H1 (cell line): Measurements from ENCODE around the gene LRRC43. TPM values are rescaled to one million over a fixed set of nuclear protein-coding genes. Genes with fewer than 3 reads are reported as not detected.

Experiments used
- CTCF ChIA-PET: fragments of 300-600 bp; sonication (Branson Sonifier 250); formaldehyde crosslinking; loops from one replicate; lab custom pipeline; 2021; ENCODE audit not compliant: partially characterized antibody; lab: Charles Lee
- POLR2A ChIA-PET: fragments of 300-600 bp; sonication (Branson Sonifier 250); formaldehyde crosslinking; loops from one replicate; lab custom pipeline; 2021; ENCODE audit warnings: inconsistent platforms; ENCODE audit not compliant: partially characterized antibody; lab: Charles Lee
- DNase-seq, 2 experiments: peaks; one replicate each; pipeline versions ENCODE4 v3.0.0 to v3.0.0-alpha.2; 2010 to 2022; ENCODE audit warnings: low spot score in 2 of 2, low read depth in 1 of 2, mixed read lengths in 1 of 2
- FAIRE-seq: peaks from 2 replicates; lab custom pipeline; 2011; peaks lifted over from hg19 to GRCh38; lab: Jason Lieb, UNC
- H2AFZ ChIP-seq: 2 replicates; pipeline ENCODE4 v1.8.1; 2012; ENCODE audit warnings: low read length, inconsistent platforms
- H2AK5ac ChIP-seq: 2 replicates; pipeline ENCODE4 v1.6.1; 2013; ENCODE audit warnings: low read depth, low read length
- H2BK120ac ChIP-seq: replicated peaks from 2 replicates; pipeline ENCODE3; 2013; ENCODE audit warnings: low read depth, low read length, inconsistent platforms
- H2BK12ac ChIP-seq: 2 replicates; pipeline ENCODE4 v1.6.1; 2013; ENCODE audit warnings: low read depth, low read length
- H2BK15ac ChIP-seq: 2 replicates; pipeline ENCODE4 v1.6.1; 2013; ENCODE audit warnings: low read length
- H2BK20ac ChIP-seq: 2 replicates; pipeline ENCODE4 v1.6.1; 2013; ENCODE audit warnings: low read length
- H2BK5ac ChIP-seq: 2 replicates; pipeline ENCODE4 v1.6.1; 2013; ENCODE audit warnings: low read depth, low read length
- H3K14ac ChIP-seq: 2 replicates; pipeline ENCODE4 v1.6.1; 2013; ENCODE audit warnings: inconsistent platforms; ENCODE audit not compliant: insufficient read length
- H3K18ac ChIP-seq: 2 replicates; pipeline ENCODE4 v1.6.1; 2013; ENCODE audit warnings: low read length; ENCODE audit errors: extremely low read depth
- H3K23ac ChIP-seq: 2 replicates; pipeline ENCODE4 v1.6.1; 2013; ENCODE audit warnings: inconsistent platforms; ENCODE audit not compliant: insufficient read length
- H3K23me2 ChIP-seq: 2 replicates; pipeline ENCODE4 v1.6.1; 2013; ENCODE audit warnings: low read depth, low read length
- H3K27ac ChIP-seq: 2 replicates; pipeline ENCODE4 v1.6.1; 2011; ENCODE audit warnings: low read depth, low read length, inconsistent platforms
- H3K27me3 ChIP-seq, 4 experiments: replicated peaks in 1 of 4; 1 replicate in 1 of 4; 2 replicates in 3 of 4; pipeline versions ENCODE4 v1.6.1 to v1.8.1; 2011 to 2013; ENCODE audit warnings: low read length in 3 of 4, mild to moderate bottlenecking in 3 of 4, inconsistent platforms in 2 of 4, mixed read lengths in 2 of 4, moderate library complexity in 1 of 4; ENCODE audit not compliant: control insufficient read depth in 3 of 4, insufficient read depth in 3 of 4; ENCODE audit errors: extremely low read depth in 1 of 4
- H3K36me3 ChIP-seq, 4 experiments: 2 replicates each; pipeline versions ENCODE4 v1.6.1 to v1.8.1; 2011 to 2013; ENCODE audit warnings: mild to moderate bottlenecking in 4 of 4, low read length in 3 of 4, moderate library complexity in 2 of 4, control low read depth in 1 of 4, inconsistent platforms in 1 of 4; ENCODE audit not compliant: insufficient read depth in 4 of 4, control insufficient read depth in 2 of 4
- H3K4ac ChIP-seq: replicated peaks from 2 replicates; pipeline ENCODE3; 2013; ENCODE audit warnings: low read length, low read depth, mixed read lengths, inconsistent platforms; ENCODE audit not compliant: insufficient read length
- H3K4me1 ChIP-seq, 4 experiments: replicated peaks in 1 of 4; 1 replicate in 1 of 4; 2 replicates in 3 of 4; pipeline versions ENCODE4 v1.6.1 to v1.8.1; 2011 to 2013; ENCODE audit warnings: low read length in 3 of 4, inconsistent platforms in 2 of 4, mixed read lengths in 1 of 4; ENCODE audit not compliant: insufficient read depth in 4 of 4, control insufficient read depth in 3 of 4
- H3K4me2 ChIP-seq, 2 experiments: 2 replicates each; pipeline versions ENCODE4 v1.6.1 to v1.8.1; 2011 to 2013; ENCODE audit warnings: low read depth in 2 of 2, low read length in 2 of 2, control low read depth in 1 of 2, inconsistent platforms in 1 of 2, mild to moderate bottlenecking in 1 of 2; ENCODE audit not compliant: insufficient read depth in 1 of 2
- H3K4me3 ChIP-seq, 4 experiments: fragments of 200-600, 300-600 bp in 1 of 4; sonication (generic), shearing (Covaris generic), sonication (Bioruptor Twin) in 1 of 4; 2 replicates each; pipeline versions ENCODE4 v1.5.1 to v1.8.1; 2011 to 2016; ENCODE audit warnings: low read length in 4 of 4, low read depth in 3 of 4, control low read depth in 2 of 4, inconsistent platforms in 2 of 4, mild to moderate bottlenecking in 2 of 4, mixed read lengths in 1 of 4, moderate library complexity in 1 of 4; ENCODE audit not compliant: insufficient read depth in 2 of 4; ENCODE audit errors: extremely low read depth in 1 of 4
- H3K56ac ChIP-seq: replicated peaks from 2 replicates; pipeline ENCODE3; 2013; ENCODE audit warnings: low read depth, mild to moderate bottlenecking, mixed read lengths, low read length, inconsistent platforms; ENCODE audit not compliant: insufficient read length
- H3K79me1 ChIP-seq: 2 replicates; pipeline ENCODE4 v1.6.1; 2013; ENCODE audit warnings: low read depth, low read length, control low read depth
- H3K79me2 ChIP-seq, 2 experiments: 2 replicates each; pipeline versions ENCODE4 v1.6.1 to v1.8.1; 2012 to 2013; ENCODE audit warnings: low read length in 2 of 2, mild to moderate bottlenecking in 2 of 2, inconsistent platforms in 1 of 2; ENCODE audit not compliant: insufficient read depth in 2 of 2, control insufficient read depth in 1 of 2
- H3K9ac ChIP-seq, 4 experiments: replicated peaks in 1 of 4; 1 replicate in 1 of 4; 2 replicates in 3 of 4; pipeline versions ENCODE4 v1.6.1 to v1.8.1; 2011 to 2013; ENCODE audit warnings: low read depth in 3 of 4, low read length in 3 of 4, control low read depth in 2 of 4, mild to moderate bottlenecking in 2 of 4, moderate library complexity in 2 of 4, inconsistent platforms in 1 of 4; ENCODE audit errors: extremely low read depth in 1 of 4
- H3K9me3 ChIP-seq, 2 experiments: 2 replicates each; pipeline versions ENCODE4 v1.6.1 to v1.8.1; 2012 to 2013; ENCODE audit warnings: mild to moderate bottlenecking in 2 of 2, moderate library complexity in 2 of 2, control low read depth in 1 of 2, inconsistent platforms in 1 of 2, low read depth in 1 of 2, low read length in 1 of 2, mixed read lengths in 1 of 2; ENCODE audit not compliant: insufficient read depth in 2 of 2
- H4K20me1 ChIP-seq, 2 experiments: replicated peaks in 1 of 2; 2 replicates each; pipeline versions ENCODE3 to v1.8.1; 2011 to 2013; ENCODE audit warnings: inconsistent platforms in 2 of 2, low read length in 2 of 2, mild to moderate bottlenecking in 1 of 2; ENCODE audit not compliant: insufficient read depth in 2 of 2, control insufficient read depth in 1 of 2
- H4K5ac ChIP-seq: 2 replicates; pipeline ENCODE4 v1.6.1; 2013; ENCODE audit warnings: low read length, low read depth, mixed read lengths, inconsistent platforms; ENCODE audit not compliant: insufficient read length
- H4K8ac ChIP-seq: 2 replicates; pipeline ENCODE4 v1.8.0; 2013; ENCODE audit warnings: mild to moderate bottlenecking, moderate library complexity, low read length, inconsistent platforms; ENCODE audit not compliant: insufficient read depth; ENCODE audit errors: extremely low read depth
- H4K91ac ChIP-seq: replicated peaks from 2 replicates; pipeline ENCODE3; 2013; ENCODE audit warnings: low read length, mixed read lengths, inconsistent platforms; ENCODE audit not compliant: insufficient read length
- CTBP2 ChIP-seq: IDR thresholded peaks from 2 replicates; pipeline ENCODE4 v1.7.0; 2011; ENCODE audit warnings: borderline replicate concordance, mild to moderate bottlenecking, moderate library complexity, mixed read lengths, low read length; ENCODE audit not compliant: insufficient read depth, insufficient read length
- HDAC6 ChIP-seq: IDR thresholded peaks from one replicate; pipeline ENCODE4 v1.7.1; 2012; ENCODE audit warnings: low read depth, mild to moderate bottlenecking, inconsistent platforms, low read length, moderate library complexity
- JUND ChIP-seq: IDR thresholded peaks from 2 replicates; pipeline ENCODE4 v1.6.1; 2011; ENCODE audit warnings: mild to moderate bottlenecking, improper control_type of control experiment, low read length
- KDM1A ChIP-seq: fragments of 200-600, 300-600 bp; sonication (generic); IDR thresholded peaks from 2 replicates; pipeline ENCODE4 v1.7.1; 2016; ENCODE audit warnings: mild to moderate bottlenecking, low read length, borderline replicate concordance
- POU5F1 ChIP-seq: IDR thresholded peaks from 2 replicates; pipeline ENCODE4 v1.6.1; 2011; ENCODE audit warnings: low read depth, mild to moderate bottlenecking, low read length, moderate library complexity
- RXRA ChIP-seq: IDR thresholded peaks from 2 replicates; pipeline ENCODE4 v1.6.1; 2011; ENCODE audit warnings: low read depth, mild to moderate bottlenecking, low read length, moderate library complexity; ENCODE audit not compliant: insufficient read depth
- SAP30 ChIP-seq: fragments of 300-600 bp; sonication (generic); IDR thresholded peaks from 2 replicates; pipeline ENCODE4 v1.7.1; 2012; ENCODE audit warnings: low read length, moderate library complexity, mild to moderate bottlenecking, inconsistent platforms; ENCODE audit not compliant: insufficient read depth, insufficient replicate concordance
- SP1 ChIP-seq: IDR thresholded peaks from 2 replicates; pipeline ENCODE4 v1.6.1; 2011; ENCODE audit warnings: low read depth, low read length
- TCF12 ChIP-seq: IDR thresholded peaks from 2 replicates; pipeline ENCODE4 v1.6.1; 2011; ENCODE audit warnings: low read depth, mild to moderate bottlenecking, low read length
- ZNF274 ChIP-seq: IDR thresholded peaks from 2 replicates; pipeline ENCODE4 v1.7.0; 2012; ENCODE audit warnings: low read length, borderline replicate concordance; ENCODE audit errors: extremely low read depth
- WGBS, 2 experiments: shearing (Covaris generic) in 1 of 2; methylation state at CpG; one replicate each; pipeline versions ENCODE4 v1.1.6 to v1.1.7; 2013 to 2015; ENCODE audit warnings: low lambda C conversion rate in 2 of 2, mixed read lengths in 2 of 2, inconsistent platforms in 1 of 2, low coverage in 1 of 2, missing lambda C conversion rate in 1 of 2; ENCODE audit not compliant: insufficient replicate concordance in 2 of 2, insufficient coverage in 1 of 2, insufficient read length in 1 of 2; ENCODE audit errors: extremely low coverage in 1 of 2, missing lambda C conversion rate in 1 of 2; 5-methylcytosine and 5-hydroxymethylcytosine counted together
- polyA plus RNA-seq, 7 experiments: library from polyadenylated mRNA; depleted of rRNA in 3 of 7; stranded (reverse) in 5 of 7; unstranded in 2 of 7; fragments of >200 nt in 5 of 7; fragments of 200-250 nt in 2 of 7; gene quantifications; 1 replicate in 5 of 7; 2 replicates in 1 of 7; 4 replicates in 1 of 7; pipeline versions ENCODE4 v1.2.1 to v1.2.3, GENCODE V29; 2011 to 2013; ENCODE audit warnings: missing spikeins in 2 of 7, mixed read lengths in 2 of 7
- total RNA-seq: library from RNA; stranded (reverse); fragmentation: NEBNext Ultra II Directional; extraction: Animal tissue kit (Norgen Biotek cat#: 25700); gene quantifications from 2 replicates; pipeline ENCODE4 v1.2.1, GENCODE V29; 2021
- TF ChIP-seq, protein P1 (sequence below): IDR thresholded peaks from 2 replicates; pipeline ENCODE4 v1.6.1; 2011; ENCODE audit warnings: low read depth, mild to moderate bottlenecking, low read length; ENCODE audit not compliant: insufficient read depth

LRRC43 gene
- total and polyA plus RNA-seq, 2 of the 8 experiments (the other 6 are each of a cell fraction or from before 2014, with no cell fraction given) = 0.35 to 0.44 TPM

DNA sequence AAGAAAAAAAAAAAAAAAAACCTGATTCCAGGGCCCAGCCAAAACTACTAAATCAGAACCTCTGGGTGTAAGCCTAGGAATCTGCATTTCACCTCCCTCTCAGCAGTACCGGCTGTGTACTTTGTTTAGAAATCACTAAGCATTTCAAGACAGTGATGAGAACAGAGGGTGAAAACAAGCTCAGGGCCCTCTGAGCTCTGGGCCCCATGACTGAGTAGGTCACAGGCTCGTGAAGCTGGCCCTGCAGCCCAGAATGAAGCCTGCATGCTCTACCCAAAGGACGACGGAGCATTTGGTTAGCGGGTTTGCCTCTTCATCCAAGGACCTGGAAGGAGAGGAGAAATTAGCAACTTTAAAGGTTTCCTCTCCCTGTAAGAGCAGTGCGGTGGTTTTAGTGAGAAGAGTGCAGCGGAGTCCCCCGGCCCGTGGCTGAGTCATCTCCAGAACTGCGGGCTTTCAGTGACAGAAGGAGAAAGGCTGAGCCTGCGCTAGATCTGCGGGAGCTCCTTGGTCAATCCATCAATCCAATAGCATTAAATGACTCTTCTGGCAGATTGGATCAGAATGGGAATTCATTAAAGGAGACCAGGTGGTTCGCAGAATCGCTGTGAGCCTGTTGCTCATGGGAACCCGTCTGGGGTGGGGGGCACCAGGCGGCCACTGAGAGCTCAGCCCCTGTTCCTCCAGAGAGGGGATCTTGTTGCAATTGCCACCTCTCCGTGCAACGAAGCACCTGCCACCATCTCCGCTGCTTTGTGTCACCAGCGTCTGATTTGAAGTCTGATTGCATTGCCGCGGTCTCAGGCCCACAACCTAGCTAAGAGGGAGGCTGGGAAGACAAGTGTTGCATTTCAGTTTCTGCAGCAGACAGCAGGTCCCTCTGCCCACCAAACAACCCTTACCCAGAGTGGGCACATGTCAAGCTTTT lies 16.2 kb upstream of the LRRC43 start:
- Histone ChIP-seq H2AK5ac (no peak overlapping the region), H3K9ac (no peak overlapping the region), H4K5ac (no peak overlapping the region), H3K18ac (no peak overlapping the region), H2BK20ac (no peak overlapping the region), H3K4me2 (no peak overlapping the region), H3K27ac (no peak overlapping the region), H3K4me1 (no peaks in the 10 kb centered on the region; a peak in 1 of 7 replicates), H2AFZ (no peak overlapping the region), H2BK12ac (no peak overlapping the region), H3K36me3 (no peaks in the 10 kb centered on the region), H3K23me2 (no peaks in the 10 kb centered on the region), H4K20me1 (no peaks in the 10 kb centered on the region), H2BK120ac (no peak overlapping the region), H3K79me2 (no peaks in the 10 kb centered on the region), H3K14ac (no peak overlapping the region), H3K79me1 (no peaks in the 10 kb centered on the region), H3K23ac (no peak overlapping the region), H3K9me3 (no peaks in the 10 kb centered on the region), H2BK5ac (no peak overlapping the region), H4K91ac (no peak overlapping the region), H3K4me3 (no peak overlapping the region), H3K4ac (no peak overlapping the region), H4K8ac (no peak overlapping the region), H3K56ac (no peak overlapping the region), H2BK15ac (no peak overlapping the region), H3K27me3 (no peaks in the 10 kb centered on the region)
- WGBS, 2 experiments = 92% methylated on average over 22 of the region's 22 CpGs; no CpG with 5 or more reads in 1 of the 2 experiments
- FAIRE-seq = no peak
- ChIA-PET POLR2A (interaction anchor here (0.6 kb wide), 1 partner anchor 205 kb away, joined by 4 read pairs; no protein-coding TSS in a partner anchor), CTCF (interaction anchor here (0.6 to 2.5 kb wide), 14 partner anchors 8 to 1161 kb away, joined by 3 to 8 read pairs (median 4); no protein-coding TSS in a partner anchor)
- DNase-seq = no peak
- TF ChIP-seq SP1 (no peak), POU5F1 (no peak), KDM1A (no peak), RXRA (no peak), TCF12 (no peak), ZNF274 (no peak), SAP30 (no peak), CTBP2 (no peak), HDAC6 (no peak), JUND (no peak)
- TF ChIP-seq, protein P1, sequence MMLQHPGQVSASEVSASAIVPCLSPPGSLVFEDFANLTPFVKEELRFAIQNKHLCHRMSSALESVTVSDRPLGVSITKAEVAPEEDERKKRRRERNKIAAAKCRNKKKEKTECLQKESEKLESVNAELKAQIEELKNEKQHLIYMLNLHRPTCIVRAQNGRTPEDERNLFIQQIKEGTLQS = no peak
